Stimulated activated naive B cell treated with anti-CD40 and anti-IgM and Interleukin-4, amounts not matched to agents 10 μg/mL and 1 μg/mL and 100 μg/mL, for 72 hours (primary cell): ENCODE measurements around the gene TACC3.

Experiments
- ATAC-seq, 2 donors: fragments of 150-1000 bp; cut with Tn5 transposase; replicated peaks; 2 replicates each; pipeline ENCODE4 v1.10.0; 2021; ENCODE audit warnings: moderate library complexity in 1 of 2
- DNase-seq: peaks from one replicate; pipeline ENCODE4 v3.0.0; 2021
- H3K27ac Mint-ChIP-seq: one replicate; pipeline ENCODE4 v1.8.0; 2022; ENCODE audit warnings: mild to moderate bottlenecking, mixed read lengths
- H3K27me3 Mint-ChIP-seq, 2 donors: one replicate each; pipeline ENCODE4 v1.8.0; 2022; ENCODE audit warnings: mixed read lengths in 2 of 2
- H3K36me3 Mint-ChIP-seq, 2 donors: one replicate each; pipeline ENCODE4 v1.8.0; 2022; ENCODE audit warnings: mixed read lengths in 2 of 2, mild to moderate bottlenecking in 1 of 2
- H3K4me1 Mint-ChIP-seq, 2 donors: one replicate each; pipeline ENCODE4 v1.8.0; 2022; ENCODE audit warnings: mixed read lengths in 2 of 2, mild to moderate bottlenecking in 1 of 2
- H3K4me3 Mint-ChIP-seq, 2 donors: one replicate each; pipeline ENCODE4 v1.8.0; 2022; ENCODE audit warnings: mild to moderate bottlenecking in 2 of 2, mixed read lengths in 2 of 2, moderate library complexity in 1 of 2
- H3K9me3 Mint-ChIP-seq, 2 donors: one replicate each; pipeline ENCODE4 v1.8.0; 2022; ENCODE audit warnings: mixed read lengths in 2 of 2, mild to moderate bottlenecking in 1 of 2

The TACC3 gene

GRCh38 chr4:1725521-1725920, 4.2 kb downstream of the TACC3 start:
- H3K27ac Mint-ChIP-seq, result no peak overlapping the region
- no peaks in the 10 kb centered on the region for H3K27me3 Mint-ChIP-seq
- peaks cover 48 to 69% of the 10 kb centered on the region in 2 donors for H3K36me3 Mint-ChIP-seq
- no peak overlapping the region for H3K4me3 Mint-ChIP-seq
- no peak for DNase-seq
- no peaks in the 10 kb centered on the region for H3K9me3 Mint-ChIP-seq
- no peak for ATAC-seq
- peaks cover 47 to 61% of the 10 kb centered on the region in 2 donors for H3K4me1 Mint-ChIP-seq

DNA sequence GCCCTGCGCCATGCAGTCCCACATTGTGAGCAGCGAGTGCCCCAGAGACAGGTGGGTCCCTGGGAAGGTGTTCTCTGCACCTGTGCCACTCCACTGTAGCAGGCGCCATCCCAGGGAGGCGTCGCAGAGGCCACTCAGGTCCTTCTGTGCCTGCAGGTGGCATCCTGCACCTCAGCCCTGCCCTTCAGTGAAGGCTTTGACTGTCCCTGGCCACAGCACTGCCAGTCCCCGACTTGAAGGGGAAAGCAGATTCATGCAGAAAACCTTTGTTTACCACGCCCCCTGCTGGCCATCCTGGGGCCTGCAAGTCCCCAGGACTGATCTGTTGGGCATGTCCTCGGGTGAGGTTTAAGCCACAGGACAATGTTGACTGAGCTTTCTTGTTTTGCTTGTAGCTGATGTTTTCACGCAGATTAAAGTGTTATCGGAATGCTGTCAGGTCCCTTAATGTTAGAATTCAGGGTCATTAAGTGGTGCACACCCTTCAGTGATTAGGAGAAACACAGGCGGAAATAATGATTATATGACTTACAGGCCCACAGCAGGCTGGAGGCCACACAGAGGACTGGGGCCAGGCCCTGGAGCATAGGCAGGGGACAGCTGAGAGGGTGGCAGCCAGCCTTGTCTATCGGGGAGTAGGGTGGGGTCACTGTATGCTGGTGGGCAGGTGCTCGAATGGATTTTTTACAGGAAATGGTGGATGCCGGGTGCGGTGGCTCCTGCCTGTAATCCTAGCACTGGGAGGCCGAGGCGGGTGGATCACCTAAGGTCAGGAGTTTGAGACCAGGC, 5.0 kb downstream of the TACC3 start:
- H3K27me3 Mint-ChIP-seq, result no peaks in the 10 kb centered on the region
- peak; percentile 73 for DNase-seq
- no peak overlapping the region for H3K4me3 Mint-ChIP-seq
- H3K9me3 Mint-ChIP-seq, result no peaks in the 10 kb centered on the region
- peak; percentile 38 to 40 for ATAC-seq
- H3K4me1 Mint-ChIP-seq, result peaks cover 46 to 61% of the 10 kb centered on the region in 2 donors
- H3K27ac Mint-ChIP-seq, result no peak overlapping the region
- peaks cover 54 to 69% of the 10 kb centered on the region in 2 donors for H3K36me3 Mint-ChIP-seq

DNA sequence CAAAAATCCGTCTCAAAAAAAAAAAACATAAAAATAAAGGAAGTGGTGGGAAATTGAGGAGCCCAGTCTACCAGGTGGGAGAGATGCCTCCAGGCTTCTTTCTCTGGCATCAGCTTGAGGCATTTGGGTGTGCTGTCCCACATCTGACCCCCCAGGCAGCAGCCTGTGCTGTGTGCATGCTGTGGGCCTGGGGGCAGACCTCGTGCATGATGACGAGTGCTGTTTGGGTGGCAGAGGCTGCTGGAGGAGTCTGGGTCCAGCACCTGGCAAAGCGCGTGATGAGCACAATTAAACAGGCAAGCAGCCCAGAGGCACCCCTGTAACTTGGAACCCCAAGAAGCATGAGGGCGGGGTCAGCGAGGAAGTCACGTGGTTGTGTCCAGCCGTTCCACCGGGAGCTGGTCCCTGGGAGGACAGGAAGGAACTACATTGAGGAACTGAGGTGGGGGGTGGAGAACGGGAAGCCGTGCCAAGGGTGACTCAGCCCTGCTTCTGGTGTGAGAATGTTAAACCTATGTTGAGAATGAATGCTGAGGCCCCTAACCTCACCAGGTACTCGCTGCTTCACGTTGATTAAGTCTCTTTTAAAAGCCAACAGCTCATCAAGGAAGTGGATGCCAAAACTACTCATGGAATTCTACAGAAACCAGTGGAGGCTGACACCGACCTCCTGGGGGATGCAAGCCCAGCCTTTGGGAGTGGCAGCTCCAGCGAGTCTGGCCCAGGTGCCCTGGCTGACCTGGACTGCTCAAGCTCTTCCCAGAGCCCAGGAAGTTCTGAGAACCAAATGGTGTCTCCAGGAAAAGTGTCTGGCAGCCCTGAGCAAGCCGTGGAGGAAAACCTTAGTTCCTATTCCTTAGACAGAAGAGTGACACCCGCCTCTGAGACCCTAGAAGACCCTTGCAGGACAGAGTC, 6.1 kb downstream of the TACC3 start:
- ATAC-seq (no peak), DNase-seq (no peak)
- Mint-ChIP-seq H3K9me3 (no peaks in the 10 kb centered on the region), H3K4me3 (no peak overlapping the region), H3K36me3 (peaks cover 54 to 66% of the 10 kb centered on the region in 2 donors), H3K4me1 (peaks cover 39 to 53% of the 10 kb centered on the region in 2 donors), H3K27ac (no peak overlapping the region), H3K27me3 (no peaks in the 10 kb centered on the region)

GRCh38 chr4:1728061-1728980, 7.0 kb downstream of the TACC3 start:
- H3K4me1 Mint-ChIP-seq, result peaks cover 30 to 44% of the 10 kb centered on the region in 2 donors
- peak overlapping the region; percentile 59 for H3K27ac Mint-ChIP-seq
- DNase-seq (no peak), ATAC-seq (no peak)
- no peaks in the 10 kb centered on the region for H3K9me3 Mint-ChIP-seq
- H3K4me3 Mint-ChIP-seq, result no peak overlapping the region
- H3K36me3 Mint-ChIP-seq, result peaks cover 44 to 62% of the 10 kb centered on the region in 2 donors
- no peaks in the 10 kb centered on the region for H3K27me3 Mint-ChIP-seq

- H3K27me3 Mint-ChIP-seq, result no peaks in the 10 kb centered on the region
- DNase-seq (no peak), ATAC-seq (no peak)
- peaks cover 18 to 30% of the 10 kb centered on the region in 2 donors for H3K4me1 Mint-ChIP-seq
- no peak overlapping the region for H3K4me3 Mint-ChIP-seq
- H3K36me3 Mint-ChIP-seq, result peaks cover 43 to 54% of the 10 kb centered on the region in 2 donors
- H3K9me3 Mint-ChIP-seq, result no peaks in the 10 kb centered on the region
- H3K27ac Mint-ChIP-seq, result no peak overlapping the region
These were observed 9.3 kb downstream of the TACC3 start for GRCh38 chr4:1730532-1731135.

GRCh38 chr4:1731180-1731579, 9.9 kb downstream of the TACC3 start:
- no peak for ATAC-seq
- no peak for DNase-seq
- H3K36me3 Mint-ChIP-seq, result peaks cover 45 to 54% of the 10 kb centered on the region in 2 donors
- no peaks in the 10 kb centered on the region for H3K9me3 Mint-ChIP-seq
- no peak overlapping the region for H3K4me3 Mint-ChIP-seq
- no peak overlapping the region for H3K27ac Mint-ChIP-seq
- no peaks in the 10 kb centered on the region for H3K27me3 Mint-ChIP-seq
- H3K4me1 Mint-ChIP-seq, result peaks cover 14 to 27% of the 10 kb centered on the region in 2 donors

DNA sequence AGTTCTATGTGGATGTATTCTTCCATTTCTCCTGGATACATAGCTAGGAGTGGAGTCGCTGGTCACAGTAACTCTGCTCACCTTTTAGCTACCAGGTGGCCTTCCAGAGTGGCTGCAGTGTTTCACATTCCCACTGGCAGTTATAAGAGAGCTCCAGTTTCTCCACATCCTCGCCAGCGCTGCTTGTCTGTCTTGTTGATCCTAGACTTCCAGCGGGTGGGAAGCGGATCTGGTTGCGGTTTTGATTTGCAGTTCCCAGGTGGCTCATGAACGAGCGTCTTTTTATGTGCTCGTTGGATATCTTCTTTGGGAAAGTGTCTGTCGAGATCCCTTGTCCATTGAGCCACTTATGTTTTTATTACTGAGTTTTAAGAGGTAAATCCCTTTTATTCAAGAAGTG, 11.6 kb downstream of the TACC3 start:
- no peak overlapping the region for H3K27ac Mint-ChIP-seq
- H3K4me1 Mint-ChIP-seq, result peaks cover 6 to 15% of the 10 kb centered on the region in 2 donors
- ATAC-seq, result no peak
- DNase-seq, result no peak
- H3K27me3 Mint-ChIP-seq, result no peaks in the 10 kb centered on the region
- no peak overlapping the region for H3K4me3 Mint-ChIP-seq
- peaks cover 0 to under 1% of the 10 kb centered on the region in 2 donors for H3K9me3 Mint-ChIP-seq
- H3K36me3 Mint-ChIP-seq, result peaks cover 47 to 54% of the 10 kb centered on the region in 2 donors

- H3K36me3 Mint-ChIP-seq, result peaks cover 53 to 54% of the 10 kb centered on the region in 2 donors
These were observed 13.9 kb downstream of the TACC3 start for GRCh38 chr4:1735215-1735614.

GRCh38 chr4:1736812-1737211, 15.5 kb downstream of the TACC3 start:
- Mint-ChIP-seq H3K27me3 (no peaks in the 10 kb centered on the region), H3K27ac (no peak overlapping the region), H3K4me1 (no peaks in the 10 kb centered on the region), H3K9me3 (peaks cover 9 to 11% of the 10 kb centered on the region in 2 donors), H3K4me3 (peak overlapping the region in 1 of 2 donors; percentile 30), H3K36me3 (peaks cover 58 to 65% of the 10 kb centered on the region in 2 donors)
- DNase-seq (no peak), ATAC-seq (no peak)

More at GRCh38 chr4:1735215-1735614, 13.9 kb downstream of the TACC3 start:
- Mint-ChIP-seq H3K4me1 (no peaks in the 10 kb centered on the region), H3K9me3 (peaks cover 9 to 11% of the 10 kb centered on the region in 2 donors), H3K27me3 (no peaks in the 10 kb centered on the region), H3K27ac (no peak overlapping the region), H3K4me3 (no peak overlapping the region)
- DNase-seq (no peak), ATAC-seq (no peak)

- H3K4me1 Mint-ChIP-seq, result no peaks in the 10 kb centered on the region
- H3K9me3 Mint-ChIP-seq, result peaks cover 9 to 11% of the 10 kb centered on the region in 2 donors
- no peak overlapping the region for H3K4me3 Mint-ChIP-seq
- ATAC-seq, result no peak
- no peak for DNase-seq
- H3K27ac Mint-ChIP-seq, result no peak overlapping the region
- H3K36me3 Mint-ChIP-seq, result peaks cover 58 to 64% of the 10 kb centered on the region in 2 donors
- no peaks in the 10 kb centered on the region for H3K27me3 Mint-ChIP-seq
These were observed 16.3 kb downstream of the TACC3 start for GRCh38 chr4:1737666-1738065.

DNA sequence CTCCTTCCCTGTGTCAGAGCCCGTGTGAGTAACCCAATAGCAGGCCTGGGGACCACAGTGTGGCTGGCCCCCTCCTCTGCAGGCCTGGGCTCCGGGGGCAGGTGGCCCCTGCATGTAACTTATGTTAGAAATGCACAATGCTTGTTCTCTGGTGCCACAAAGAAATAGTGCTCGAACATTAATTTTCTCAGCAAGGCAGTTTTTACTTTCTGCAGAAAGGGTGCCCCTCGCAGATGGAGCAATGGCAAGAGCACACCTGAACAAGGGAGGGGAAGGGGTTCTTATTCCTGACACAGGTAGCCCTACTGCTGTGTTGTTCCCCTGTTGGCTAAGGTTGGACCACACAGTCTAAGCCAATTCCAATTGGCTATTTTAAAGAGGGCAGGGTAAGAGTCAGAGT, 17.1 kb downstream of the TACC3 start:
- Mint-ChIP-seq H3K4me3 (no peak overlapping the region), H3K36me3 (peaks cover 58 to 62% of the 10 kb centered on the region in 2 donors), H3K27ac (no peak overlapping the region), H3K27me3 (no peaks in the 10 kb centered on the region), H3K9me3 (peaks cover 9 to 11% of the 10 kb centered on the region in 2 donors), H3K4me1 (no peaks in the 10 kb centered on the region)
- no peak for ATAC-seq
- DNase-seq, result no peak

DNA sequence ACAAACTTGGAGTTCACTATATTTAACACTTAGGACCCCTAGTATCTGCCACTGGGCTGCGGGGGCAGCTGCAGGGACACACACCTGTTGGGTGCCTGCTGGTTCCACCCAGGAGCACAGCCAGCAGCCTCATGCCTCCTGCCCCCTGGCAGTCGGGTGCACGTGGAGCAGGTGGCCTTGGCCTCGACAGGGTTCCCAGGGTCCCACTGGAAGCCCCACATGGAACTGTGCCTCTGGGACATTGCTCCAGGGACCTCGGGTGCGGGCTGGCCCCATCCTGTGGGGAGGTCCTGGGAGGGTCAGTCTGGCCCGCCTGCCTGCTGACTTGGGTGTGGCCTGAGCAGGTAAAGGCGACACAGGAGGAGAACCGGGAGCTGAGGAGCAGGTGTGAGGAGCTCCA, 18.0 kb downstream of the TACC3 start:
- H3K27ac Mint-ChIP-seq, result no peak overlapping the region
- H3K4me3 Mint-ChIP-seq, result no peak overlapping the region
- H3K4me1 Mint-ChIP-seq, result no peaks in the 10 kb centered on the region
- ATAC-seq (no peak), DNase-seq (no peak)
- no peaks in the 10 kb centered on the region for H3K27me3 Mint-ChIP-seq
- peaks cover 63 to 70% of the 10 kb centered on the region in 2 donors for H3K36me3 Mint-ChIP-seq
- peaks cover 9 to 11% of the 10 kb centered on the region in 2 donors for H3K9me3 Mint-ChIP-seq

GRCh38 chr4:1740021-1740545, 18.8 kb downstream of the TACC3 start:
- Mint-ChIP-seq H3K9me3 (peaks cover 9 to 11% of the 10 kb centered on the region in 2 donors), H3K27ac (peak overlapping the region; percentile 14), H3K27me3 (no peaks in the 10 kb centered on the region), H3K4me3 (no peak overlapping the region), H3K36me3 (peaks cover 66 to 73% of the 10 kb centered on the region in 2 donors), H3K4me1 (no peaks in the 10 kb centered on the region)
- DNase-seq (no peak), ATAC-seq (no peak)
